ENCODE measurements around the gene KRT222.

KRT222 gene

DNA sequence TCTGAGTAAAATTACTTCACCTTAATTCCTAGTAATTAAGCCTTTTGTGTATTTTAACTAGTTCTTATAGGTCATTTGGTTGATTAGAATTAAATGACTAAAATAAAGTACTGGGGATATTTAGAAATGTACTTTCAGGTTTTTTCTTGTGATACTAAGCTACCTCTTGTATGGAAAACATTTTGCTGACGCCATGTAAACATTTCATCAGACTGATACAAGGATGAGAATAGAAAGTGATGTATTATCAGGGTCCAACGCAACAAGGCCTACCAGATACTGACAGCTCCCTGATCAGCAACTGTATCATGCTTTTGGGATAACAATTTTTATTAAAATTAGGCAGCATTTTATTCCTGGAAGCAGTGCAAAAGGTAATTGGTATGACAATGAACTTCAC lies 19.0 kb downstream of the KRT222 start:
- H3K9me3 ChIP-seq (ENCODE audit: severe bottlenecking): no peaks in the 10 kb centered on the region
- H3K27me3 ChIP-seq (ENCODE audit: insufficient read depth, low read depth, severe bottlenecking): no peaks in the 10 kb centered on the region
- H3K36me3 ChIP-seq: peaks cover 68% of the 10 kb centered on the region
- no peak overlapping the region for H3K4me3 ChIP-seq (ENCODE audit: low read depth, low read length)
- no peak for DNase-seq
- TF ChIP-seq, protein P1, sequence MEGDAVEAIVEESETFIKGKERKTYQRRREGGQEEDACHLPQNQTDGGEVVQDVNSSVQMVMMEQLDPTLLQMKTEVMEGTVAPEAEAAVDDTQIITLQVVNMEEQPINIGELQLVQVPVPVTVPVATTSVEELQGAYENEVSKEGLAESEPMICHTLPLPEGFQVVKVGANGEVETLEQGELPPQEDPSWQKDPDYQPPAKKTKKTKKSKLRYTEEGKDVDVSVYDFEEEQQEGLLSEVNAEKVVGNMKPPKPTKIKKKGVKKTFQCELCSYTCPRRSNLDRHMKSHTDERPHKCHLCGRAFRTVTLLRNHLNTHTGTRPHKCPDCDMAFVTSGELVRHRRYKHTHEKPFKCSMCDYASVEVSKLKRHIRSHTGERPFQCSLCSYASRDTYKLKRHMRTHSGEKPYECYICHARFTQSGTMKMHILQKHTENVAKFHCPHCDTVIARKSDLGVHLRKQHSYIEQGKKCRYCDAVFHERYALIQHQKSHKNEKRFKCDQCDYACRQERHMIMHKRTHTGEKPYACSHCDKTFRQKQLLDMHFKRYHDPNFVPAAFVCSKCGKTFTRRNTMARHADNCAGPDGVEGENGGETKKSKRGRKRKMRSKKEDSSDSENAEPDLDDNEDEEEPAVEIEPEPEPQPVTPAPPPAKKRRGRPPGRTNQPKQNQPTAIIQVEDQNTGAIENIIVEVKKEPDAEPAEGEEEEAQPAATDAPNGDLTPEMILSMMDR (IDR thresholded peaks at IDR 0.05; ENCODE audit: low read depth, low read length): no peak
- H3K27ac ChIP-seq: no peak overlapping the region

DNA sequence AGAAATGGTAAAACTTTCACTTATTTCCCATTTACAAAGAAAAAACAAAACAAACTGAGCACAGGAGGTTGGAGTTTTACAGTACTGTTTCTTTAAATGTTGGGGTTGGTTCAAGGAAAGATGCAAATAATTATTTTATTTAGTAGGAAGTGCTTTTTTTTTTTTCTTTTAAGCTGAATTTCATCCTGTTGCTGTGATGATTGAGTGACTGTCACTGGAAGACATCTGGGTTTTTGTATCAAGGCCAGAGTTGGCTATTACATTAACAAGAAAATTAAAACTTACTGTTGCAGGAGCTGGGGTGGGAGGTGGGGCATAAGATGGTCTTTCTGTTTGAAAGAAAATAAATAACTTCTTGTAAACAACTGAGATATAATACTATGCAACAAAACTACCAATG lies 19.7 kb downstream of the KRT222 start:
- DNase-seq: no peak
- TF ChIP-seq, protein P1 (IDR thresholded peaks at IDR 0.05; ENCODE audit: low read depth, low read length): no peak
- Histone ChIP-seq H3K27me3 (ENCODE audit: insufficient read depth, low read depth, severe bottlenecking) (no peaks in the 10 kb centered on the region), H3K4me3 (ENCODE audit: low read depth, low read length) (no peak overlapping the region), H3K36me3 (peaks cover 74% of the 10 kb centered on the region), H3K27ac (no peak overlapping the region), H3K9me3 (ENCODE audit: severe bottlenecking) (no peaks in the 10 kb centered on the region)

DNA sequence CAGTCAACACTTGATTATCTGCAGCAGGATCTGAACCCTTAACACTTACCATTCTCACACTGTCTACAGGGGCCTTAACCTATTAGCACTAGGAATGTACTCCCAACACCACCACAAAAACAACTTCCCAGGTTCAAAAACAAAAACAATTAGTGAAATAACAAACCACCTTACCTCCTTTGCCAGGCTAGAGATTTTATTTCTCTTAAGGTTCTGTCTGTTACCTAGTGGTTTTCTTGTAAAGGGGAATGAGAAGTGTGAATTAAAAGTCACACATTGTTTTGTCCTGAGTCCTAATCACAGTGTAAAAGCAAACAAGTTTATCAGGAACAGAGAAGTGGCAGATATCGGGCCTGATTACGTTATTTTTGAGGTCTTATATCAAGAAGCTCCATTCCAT lies 27.0 kb downstream of the KRT222 start:
- H3K4me3 ChIP-seq (ENCODE audit: low read depth, low read length): no peak overlapping the region
- TF ChIP-seq, protein P1 (IDR thresholded peaks at IDR 0.05; ENCODE audit: low read depth, low read length): no peak
- DNase-seq: no peak
- peaks cover 94% of the 10 kb centered on the region for H3K36me3 ChIP-seq
- no peak overlapping the region for H3K27ac ChIP-seq
- no peaks in the 10 kb centered on the region for H3K27me3 ChIP-seq (ENCODE audit: insufficient read depth, low read depth, severe bottlenecking)
- no peaks in the 10 kb centered on the region for H3K9me3 ChIP-seq (ENCODE audit: severe bottlenecking)

DNA sequence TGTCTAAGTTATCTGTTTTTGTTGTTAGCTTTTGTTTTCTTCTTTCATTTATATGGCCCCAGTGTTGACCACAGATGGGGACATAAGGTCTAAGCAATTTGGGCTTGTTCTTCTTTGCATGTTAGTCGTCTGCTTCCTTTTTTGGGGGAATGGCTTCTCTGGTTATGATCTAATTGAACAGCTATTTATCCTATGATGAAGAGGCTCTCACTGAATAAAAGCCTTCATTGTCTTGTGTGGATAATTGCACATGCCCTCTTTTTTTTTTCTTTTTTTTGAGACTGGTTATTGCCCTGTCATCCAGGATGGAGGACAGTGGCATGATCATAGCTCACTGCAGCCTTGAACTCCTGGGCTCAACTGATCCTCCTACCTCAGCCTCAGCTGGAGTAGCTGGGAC lies 31.1 kb downstream of the KRT222 start:
- H3K36me3 ChIP-seq: peaks cover 94% of the 10 kb centered on the region

DNA sequence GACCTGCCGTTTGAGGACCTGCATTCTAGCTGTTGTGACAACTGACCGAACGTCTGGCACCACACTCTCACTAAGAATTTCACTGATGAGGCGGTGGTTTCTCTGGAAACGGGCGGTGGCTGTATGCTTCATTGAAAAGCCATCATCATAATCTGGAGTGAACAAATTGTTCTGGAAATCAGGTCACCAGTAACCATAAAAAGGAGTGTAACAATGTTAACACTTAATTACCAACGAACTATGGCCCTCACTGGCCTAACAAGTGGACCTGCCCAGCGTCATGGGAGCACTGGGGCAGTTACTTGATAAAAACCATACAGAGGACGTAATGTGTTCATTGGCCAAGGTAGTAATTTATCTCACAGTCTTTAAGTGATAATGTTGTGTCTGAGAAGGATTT lies 32.8 kb downstream of the KRT222 start:
- Histone ChIP-seq H3K4me3 (ENCODE audit: low read depth, low read length) (no peak overlapping the region), H3K27ac (no peak overlapping the region), H3K9me3 (ENCODE audit: severe bottlenecking) (no peaks in the 10 kb centered on the region), H3K27me3 (ENCODE audit: insufficient read depth, low read depth, severe bottlenecking) (no peaks in the 10 kb centered on the region), H3K36me3 (peaks cover 98% of the 10 kb centered on the region)
- TF ChIP-seq, protein P1 (IDR thresholded peaks at IDR 0.05; ENCODE audit: low read depth, low read length): no peak
- DNase-seq: no peak

More for the DNA sequence above, 31.1 kb downstream of the KRT222 start:
- DNase-seq: no peak
- Histone ChIP-seq H3K9me3 (ENCODE audit: severe bottlenecking) (no peaks in the 10 kb centered on the region), H3K27ac (no peak overlapping the region), H3K4me3 (ENCODE audit: low read depth, low read length) (no peak overlapping the region), H3K27me3 (ENCODE audit: insufficient read depth, low read depth, severe bottlenecking) (no peaks in the 10 kb centered on the region)
- TF ChIP-seq, protein P1 (IDR thresholded peaks at IDR 0.05; ENCODE audit: low read depth, low read length): no peak

DNA sequence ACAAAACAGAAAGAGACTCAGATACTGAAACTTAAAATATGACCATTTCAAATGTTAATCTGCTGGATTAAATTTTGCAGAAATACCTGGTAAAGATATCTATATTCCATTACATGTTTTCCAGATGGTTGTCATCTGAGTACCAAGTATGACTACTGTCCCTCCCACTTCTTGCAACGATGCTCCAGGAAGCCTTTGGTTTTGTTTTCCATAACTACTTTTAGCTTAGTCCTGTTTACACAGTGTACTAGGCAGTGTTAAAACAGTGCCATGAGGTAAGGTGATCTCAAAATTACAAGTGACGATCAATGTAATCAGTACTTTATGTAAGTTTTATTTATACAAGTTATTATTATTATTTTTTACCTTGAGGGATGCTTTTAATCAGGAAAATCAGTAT lies 35.1 kb downstream of the KRT222 start:
- H3K4me3 ChIP-seq (ENCODE audit: low read depth, low read length): no peak overlapping the region

More for the DNA sequence above, 35.1 kb downstream of the KRT222 start:
- Histone ChIP-seq H3K27me3 (ENCODE audit: insufficient read depth, low read depth, severe bottlenecking) (no peaks in the 10 kb centered on the region), H3K27ac (no peak overlapping the region), H3K9me3 (ENCODE audit: severe bottlenecking) (no peaks in the 10 kb centered on the region), H3K36me3 (peaks cover 79% of the 10 kb centered on the region)
- no peak for DNase-seq
- TF ChIP-seq, protein P1 (IDR thresholded peaks at IDR 0.05; ENCODE audit: low read depth, low read length): no peak
